Large intestine (tissue), 3 donors: Measurements from ENCODE around the gene SESN3. TPM values are rescaled to one million over a fixed set of nuclear protein-coding genes. Genes with fewer than 3 reads are reported as not detected.

Experiments used
- DNase-seq, 2 donors: peaks; one replicate each; pipeline versions ENCODE4 v3.0.0 to v3.0.0-alpha.2; 2013
- H3K27ac ChIP-seq: one replicate; pipeline ENCODE4 v1.5.1; 2013; ENCODE audit warnings: low read length
- H3K27me3 ChIP-seq: 2 replicates; pipeline ENCODE4 v1.6.1; 2013; ENCODE audit warnings: low read length; ENCODE audit not compliant: control insufficient read depth, insufficient read depth
- H3K36me3 ChIP-seq: 2 replicates; pipeline ENCODE4 v1.6.1; 2013; ENCODE audit warnings: low read length; ENCODE audit not compliant: control insufficient read depth, insufficient read depth
- H3K4me1 ChIP-seq: one replicate; pipeline ENCODE4 v1.6.1; 2013; ENCODE audit warnings: low read length; ENCODE audit not compliant: control insufficient read depth, insufficient read depth
- H3K4me3 ChIP-seq: one replicate; pipeline ENCODE4 v1.5.1; 2013; ENCODE audit warnings: low read length
- H3K9me3 ChIP-seq: one replicate; pipeline ENCODE4 v1.6.1; 2013; ENCODE audit warnings: mild to moderate bottlenecking, low read depth, low read length, moderate library complexity; ENCODE audit not compliant: control insufficient read depth
- WGBS: methylation state at CpG from one replicate; pipeline ENCODE4 v1.1.5; 2013; ENCODE audit warnings: low lambda C conversion rate; ENCODE audit not compliant: insufficient coverage; 5-methylcytosine and 5-hydroxymethylcytosine counted together
- polyA plus RNA-seq: library from polyadenylated mRNA; unstranded; fragments of 120-200 nt; gene quantifications from one replicate; pipeline ENCODE4 v1.2.1, GENCODE V29; 2013

The SESN3 gene
- polyA plus RNA-seq, 1 donor = 37.2 TPM

DNA sequence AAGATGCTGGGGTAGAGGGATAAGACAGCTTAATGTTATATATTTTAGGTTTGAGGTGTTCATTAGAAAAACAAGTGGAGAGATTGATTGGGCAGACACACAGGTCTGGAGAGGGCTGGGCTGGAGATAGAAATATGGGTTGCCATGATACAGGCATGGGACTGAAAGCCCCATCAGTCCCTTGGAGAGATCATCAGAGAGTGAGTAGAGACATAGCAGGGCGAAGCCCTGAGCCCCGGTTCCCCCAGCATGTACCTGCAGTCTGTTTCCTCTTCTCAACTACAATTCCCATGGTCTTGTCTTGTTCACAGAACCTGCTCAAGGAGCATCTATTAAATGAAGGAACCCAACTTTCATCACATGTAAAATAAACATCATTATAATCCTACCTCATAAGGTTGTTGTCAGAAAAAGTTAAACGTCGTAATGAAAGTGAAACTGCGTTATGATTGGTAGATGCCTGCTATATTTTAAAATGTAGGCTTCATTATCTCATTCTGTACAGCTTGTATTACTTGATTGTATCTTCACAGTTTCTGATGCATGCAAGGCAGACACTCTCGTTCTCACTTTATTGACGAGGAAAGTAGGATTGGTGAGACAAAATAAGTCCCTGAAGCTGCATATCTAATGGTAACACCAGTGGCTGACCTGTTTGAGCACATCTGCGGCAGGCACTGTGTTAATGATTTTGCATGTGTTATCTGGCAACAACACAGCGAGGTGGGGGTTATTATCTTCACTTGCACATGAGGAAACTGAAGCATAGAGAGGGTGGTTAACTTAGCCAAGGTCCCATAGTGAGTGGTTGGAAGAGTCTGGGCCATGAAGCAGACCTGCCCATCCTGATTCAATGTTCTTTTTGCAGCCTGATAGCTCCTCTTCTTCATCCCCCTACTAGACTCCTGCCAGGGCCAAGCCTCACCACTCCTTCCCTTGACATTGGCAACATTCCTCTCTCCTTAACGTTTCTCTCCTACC lies 77.8 kb downstream of the SESN3 start:
- no peaks in the 10 kb centered on the region for H3K9me3 ChIP-seq
- H3K27ac ChIP-seq = no peak overlapping the region
- no peaks in the 10 kb centered on the region for H3K27me3 ChIP-seq
- DNase-seq = peak in 1 of 2 donors; percentile 16
- no peak overlapping the region for H3K4me3 ChIP-seq
- WGBS = 38% methylated on average over 1 of the region's 10 CpGs
- H3K36me3 ChIP-seq = no peaks in the 10 kb centered on the region
- peaks cover 4% of the 10 kb centered on the region for H3K4me1 ChIP-seq

- Histone ChIP-seq H3K4me1 (peaks cover 8% of the 10 kb centered on the region), H3K27me3 (no peaks in the 10 kb centered on the region), H3K4me3 (peak overlapping the region; percentile 56), H3K27ac (peak overlapping the region; percentile 89), H3K9me3 (no peaks in the 10 kb centered on the region), H3K36me3 (no peaks in the 10 kb centered on the region)
- DNase-seq = peak; percentile 94 to 97
- WGBS = no CpG with 5 or more reads among the region's 55 CpGs
Observed at GRCh38 chr11:95150956-95151684, 79.9 kb downstream of the SESN3 start.

DNA sequence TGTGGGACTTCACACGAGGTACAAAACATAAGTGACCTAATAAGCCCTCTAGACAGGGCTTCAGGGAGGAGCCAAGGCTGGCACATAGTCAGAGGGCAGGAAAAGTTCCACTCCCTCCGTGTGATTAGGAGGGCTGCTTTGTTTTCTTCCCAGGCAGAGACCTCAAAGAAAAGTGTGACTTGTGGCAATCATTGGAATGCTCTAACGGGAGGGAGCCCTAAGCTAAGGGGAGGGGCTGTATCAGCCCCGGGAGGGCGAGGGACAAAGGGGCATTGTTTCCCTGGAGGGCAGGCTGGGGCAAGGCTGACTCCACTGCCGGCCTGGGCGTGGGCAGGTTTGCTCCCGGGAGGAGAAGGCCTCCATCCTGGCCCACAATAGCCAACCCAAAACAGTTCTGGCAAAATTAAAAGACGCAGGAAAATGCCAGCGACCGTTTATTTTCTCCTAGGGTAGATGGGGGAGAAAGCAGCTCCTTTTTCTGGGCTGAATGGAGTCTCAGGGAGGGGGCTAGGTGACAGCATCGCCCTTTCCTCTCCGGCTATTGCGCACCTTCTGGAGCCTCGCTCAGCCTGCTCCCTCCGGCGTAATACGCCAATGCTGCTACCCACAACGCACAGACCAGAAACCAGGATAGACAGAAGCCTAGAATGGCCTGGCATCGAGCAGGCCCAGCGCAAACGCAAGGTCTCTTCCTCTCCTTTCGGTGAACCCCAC lies 81.2 kb downstream of the SESN3 start:
- no CpG with 5 or more reads among the region's 23 CpGs for WGBS
- H3K27ac ChIP-seq = peak overlapping the region; percentile 89
- H3K4me3 ChIP-seq = peak overlapping the region; percentile 56
- no peaks in the 10 kb centered on the region for H3K27me3 ChIP-seq
- H3K9me3 ChIP-seq = no peaks in the 10 kb centered on the region
- peaks cover 8% of the 10 kb centered on the region for H3K4me1 ChIP-seq
- DNase-seq = peak; percentile 74 to 86
- no peaks in the 10 kb centered on the region for H3K36me3 ChIP-seq

DNA sequence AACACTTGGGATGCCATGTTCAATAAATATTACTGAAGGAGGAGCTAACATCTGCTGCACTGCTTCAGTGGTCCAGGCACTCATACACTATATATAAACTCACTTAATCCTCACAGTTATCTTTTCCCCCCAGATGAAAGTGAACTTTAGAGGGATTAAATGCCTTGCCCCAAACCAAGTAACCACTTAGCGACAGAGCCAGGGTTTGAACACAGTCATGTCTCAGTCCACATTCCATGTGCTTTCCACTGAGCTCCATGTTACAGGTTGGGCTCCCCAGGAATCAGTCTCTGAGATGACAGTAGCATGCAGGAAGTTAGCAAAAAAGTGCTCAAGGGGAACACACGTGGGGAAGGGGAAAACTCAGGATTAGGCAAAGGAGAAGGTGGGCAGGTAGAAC lies 82.1 kb downstream of the SESN3 start:
- no peak for DNase-seq
- Histone ChIP-seq H3K36me3 (no peaks in the 10 kb centered on the region), H3K27me3 (no peaks in the 10 kb centered on the region), H3K27ac (no peak overlapping the region), H3K4me1 (peaks cover 8% of the 10 kb centered on the region), H3K9me3 (no peaks in the 10 kb centered on the region), H3K4me3 (no peak overlapping the region)
- WGBS = no CpG with 5 or more reads among the region's 2 CpGs

DNA sequence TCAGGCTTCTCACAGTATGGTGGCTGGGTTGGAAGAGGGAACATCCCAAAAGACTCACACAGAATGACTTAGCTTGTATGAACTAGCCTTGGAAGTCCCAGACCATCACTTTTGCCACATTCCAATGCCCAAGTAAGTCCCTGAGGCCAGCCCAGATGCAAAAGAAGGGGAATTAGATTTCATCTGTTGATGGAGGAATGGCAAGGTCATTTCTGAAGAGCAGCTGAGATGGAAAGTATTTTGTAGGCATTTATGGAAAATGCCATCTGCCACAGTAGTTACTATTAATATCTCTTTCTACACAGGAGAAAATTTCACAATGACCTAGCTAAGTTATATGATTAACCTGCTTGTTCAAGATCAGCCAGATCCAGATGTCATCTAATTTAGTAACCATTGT lies 82.6 kb downstream of the SESN3 start:
- H3K4me1 ChIP-seq = peaks cover 8% of the 10 kb centered on the region
- H3K27me3 ChIP-seq = no peaks in the 10 kb centered on the region
- H3K27ac ChIP-seq = no peak overlapping the region
- DNase-seq = no peak
- no peaks in the 10 kb centered on the region for H3K9me3 ChIP-seq
- H3K36me3 ChIP-seq = no peaks in the 10 kb centered on the region
- no peak overlapping the region for H3K4me3 ChIP-seq

- DNase-seq = peak; percentile 70 to 83
- H3K4me1 ChIP-seq = peaks cover 8% of the 10 kb centered on the region
Observed at GRCh38 chr11:95147364-95147905, 83.6 kb downstream of the SESN3 start.

GRCh38 chr11:95145430-95146060 lies 85.5 kb downstream of the SESN3 start:
- DNase-seq = no peak
- Histone ChIP-seq H3K36me3 (no peaks in the 10 kb centered on the region), H3K27me3 (no peaks in the 10 kb centered on the region), H3K27ac (no peak overlapping the region), H3K9me3 (no peaks in the 10 kb centered on the region), H3K4me3 (no peak overlapping the region), H3K4me1 (peaks cover 8% of the 10 kb centered on the region)
- 92% methylated on average over 2 of the region's 4 CpGs for WGBS

More at GRCh38 chr11:95147364-95147905, 83.6 kb downstream of the SESN3 start:
- Histone ChIP-seq H3K27ac (peak overlapping the region; percentile 33), H3K4me3 (no peak overlapping the region), H3K9me3 (no peaks in the 10 kb centered on the region), H3K27me3 (no peaks in the 10 kb centered on the region), H3K36me3 (no peaks in the 10 kb centered on the region)
- WGBS = no CpG with 5 or more reads among the region's 4 CpGs

- H3K4me1 ChIP-seq = peaks cover 8% of the 10 kb centered on the region
- H3K36me3 ChIP-seq = no peaks in the 10 kb centered on the region
- no CpG with 5 or more reads among the region's 7 CpGs for WGBS
- H3K27ac ChIP-seq = no peak overlapping the region
- no peak for DNase-seq
- no peak overlapping the region for H3K4me3 ChIP-seq
- no peaks in the 10 kb centered on the region for H3K9me3 ChIP-seq
- no peaks in the 10 kb centered on the region for H3K27me3 ChIP-seq
Observed at GRCh38 chr11:95144313-95145235, 86.4 kb downstream of the SESN3 start.

- no peaks in the 10 kb centered on the region for H3K9me3 ChIP-seq
- H3K36me3 ChIP-seq = no peaks in the 10 kb centered on the region
- DNase-seq = no peak
- 80% methylated on average over 1 of the region's 6 CpGs for WGBS
- peaks cover 8% of the 10 kb centered on the region for H3K4me1 ChIP-seq
- H3K27me3 ChIP-seq = no peaks in the 10 kb centered on the region
- H3K4me3 ChIP-seq = no peak overlapping the region
- H3K27ac ChIP-seq = no peak overlapping the region
Observed at GRCh38 chr11:95143106-95143681, 87.8 kb downstream of the SESN3 start.
